WERI-Rb-1 (cell line): Measurements from ENCODE around the gene TNS1.

Source experiments
- DNase-seq: peaks from one replicate; pipeline ENCODE4 v3.0.0-alpha.2; 2020
- H3K27ac ChIP-seq: fragments of 250-450 bp; sonication (Bioruptor Pico); 2 replicates; pipeline ENCODE4 v1.5.1; 2020; ENCODE audit warnings: mild to moderate bottlenecking, moderate library complexity
- H3K27me3 ChIP-seq: fragments of 250-450 bp; sonication (Bioruptor Pico); 2 replicates; pipeline ENCODE4 v1.5.1; 2021; ENCODE audit warnings: mild to moderate bottlenecking, low read depth, moderate library complexity; ENCODE audit not compliant: insufficient read depth, severe bottlenecking
- H3K36me3 ChIP-seq: fragments of 250-450 bp; sonication (Bioruptor Pico); 2 replicates; pipeline ENCODE4 v1.5.1; 2020; ENCODE audit warnings: mild to moderate bottlenecking, moderate library complexity
- H3K4me3 ChIP-seq: 2 replicates; pipeline ENCODE4 v1.5.1; 2011; ENCODE audit warnings: low read depth, mild to moderate bottlenecking, control low read depth, low read length
- H3K9me3 ChIP-seq: fragments of 250-450 bp; sonication (Bioruptor Pico); 2 replicates; pipeline ENCODE4 v1.5.1; 2021; ENCODE audit warnings: mild to moderate bottlenecking, moderate library complexity; ENCODE audit not compliant: severe bottlenecking
- TF ChIP-seq, protein P1 (sequence below): IDR thresholded peaks from 2 replicates; pipeline ENCODE4 v1.5.1; 2011; ENCODE audit warnings: low read depth, mild to moderate bottlenecking, control low read depth, inconsistent platforms, low read length

Gene TNS1

GRCh38 chr2:217977840-217978535, 24.8 kb downstream of the TNS1 start:
- Histone ChIP-seq H3K27me3 (no peaks in the 10 kb centered on the region), H3K4me3 (no peak overlapping the region), H3K36me3 (no peaks in the 10 kb centered on the region), H3K9me3 (no peaks in the 10 kb centered on the region), H3K27ac (no peak overlapping the region)
- TF ChIP-seq, protein P1, sequence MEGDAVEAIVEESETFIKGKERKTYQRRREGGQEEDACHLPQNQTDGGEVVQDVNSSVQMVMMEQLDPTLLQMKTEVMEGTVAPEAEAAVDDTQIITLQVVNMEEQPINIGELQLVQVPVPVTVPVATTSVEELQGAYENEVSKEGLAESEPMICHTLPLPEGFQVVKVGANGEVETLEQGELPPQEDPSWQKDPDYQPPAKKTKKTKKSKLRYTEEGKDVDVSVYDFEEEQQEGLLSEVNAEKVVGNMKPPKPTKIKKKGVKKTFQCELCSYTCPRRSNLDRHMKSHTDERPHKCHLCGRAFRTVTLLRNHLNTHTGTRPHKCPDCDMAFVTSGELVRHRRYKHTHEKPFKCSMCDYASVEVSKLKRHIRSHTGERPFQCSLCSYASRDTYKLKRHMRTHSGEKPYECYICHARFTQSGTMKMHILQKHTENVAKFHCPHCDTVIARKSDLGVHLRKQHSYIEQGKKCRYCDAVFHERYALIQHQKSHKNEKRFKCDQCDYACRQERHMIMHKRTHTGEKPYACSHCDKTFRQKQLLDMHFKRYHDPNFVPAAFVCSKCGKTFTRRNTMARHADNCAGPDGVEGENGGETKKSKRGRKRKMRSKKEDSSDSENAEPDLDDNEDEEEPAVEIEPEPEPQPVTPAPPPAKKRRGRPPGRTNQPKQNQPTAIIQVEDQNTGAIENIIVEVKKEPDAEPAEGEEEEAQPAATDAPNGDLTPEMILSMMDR = no peak
- no peak for DNase-seq

- DNase-seq = no peak
- no peak overlapping the region for H3K27ac ChIP-seq
- H3K27me3 ChIP-seq = no peaks in the 10 kb centered on the region
- TF ChIP-seq, protein P1 = no peak
- no peak overlapping the region for H3K4me3 ChIP-seq
- no peaks in the 10 kb centered on the region for H3K36me3 ChIP-seq
- no peaks in the 10 kb centered on the region for H3K9me3 ChIP-seq
Measured at GRCh38 chr2:217976301-217976700, 26.5 kb downstream of the TNS1 start.

DNA sequence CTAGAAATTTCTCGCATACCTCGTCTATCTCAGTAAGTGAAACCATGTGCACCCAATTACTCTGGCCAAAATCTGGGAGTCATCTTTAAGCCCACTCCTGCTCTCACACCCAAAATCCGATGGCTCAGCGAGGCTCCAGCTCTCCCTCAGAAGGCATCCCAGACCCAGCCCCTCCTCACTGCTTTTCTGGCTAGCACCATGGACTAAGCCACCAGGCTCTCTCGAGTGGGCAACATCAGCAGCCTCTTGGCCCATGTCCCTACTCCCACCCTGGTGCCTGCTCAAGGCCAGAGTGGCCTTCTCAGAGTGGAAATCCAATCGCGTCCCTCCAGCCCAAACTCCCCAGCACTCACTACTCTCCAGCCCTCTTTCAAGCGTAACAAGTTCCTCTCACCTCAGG, 27.2 kb downstream of the TNS1 start:
- Histone ChIP-seq H3K36me3 (no peaks in the 10 kb centered on the region), H3K27me3 (no peaks in the 10 kb centered on the region), H3K4me3 (no peak overlapping the region), H3K9me3 (no peaks in the 10 kb centered on the region), H3K27ac (no peak overlapping the region)
- TF ChIP-seq, protein P1 = no peak
- no peak for DNase-seq

DNA sequence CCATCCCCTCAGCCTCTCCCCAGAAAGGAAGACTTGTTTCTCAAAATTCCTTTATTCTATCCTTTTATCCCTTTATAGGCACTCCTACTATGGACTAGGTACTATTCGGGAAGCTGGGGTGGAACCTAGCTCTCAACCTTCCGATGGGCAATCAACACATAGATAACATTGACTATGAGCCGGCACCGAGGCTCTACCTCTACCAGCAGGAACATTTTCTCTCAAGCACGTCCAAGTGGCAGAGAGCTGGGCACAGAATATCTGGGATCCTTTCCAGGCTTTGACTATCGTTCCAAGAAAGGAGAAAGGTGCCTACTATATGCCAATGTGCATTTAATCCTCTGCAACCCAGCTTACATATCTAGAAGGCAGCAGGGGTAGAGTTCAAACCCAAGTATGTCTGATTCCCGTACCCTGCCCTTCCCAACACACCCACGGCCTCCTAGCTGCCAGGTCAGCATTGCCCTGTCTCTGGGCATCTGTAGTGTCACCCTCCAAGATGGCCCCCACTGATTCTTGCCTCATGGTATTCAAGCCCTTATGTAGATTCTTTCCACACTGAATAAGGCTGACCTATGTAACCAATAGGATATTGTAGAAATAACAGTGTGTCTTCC, 28.3 kb downstream of the TNS1 start:
- Histone ChIP-seq H3K27me3 (no peaks in the 10 kb centered on the region), H3K27ac (no peak overlapping the region), H3K9me3 (no peaks in the 10 kb centered on the region), H3K4me3 (no peak overlapping the region), H3K36me3 (no peaks in the 10 kb centered on the region)
- DNase-seq = no peak
- TF ChIP-seq, protein P1 = no peak

- Histone ChIP-seq H3K36me3 (no peaks in the 10 kb centered on the region), H3K27me3 (no peaks in the 10 kb centered on the region), H3K4me3 (no peak overlapping the region), H3K27ac (peak overlapping the region; percentile 79), H3K9me3 (no peaks in the 10 kb centered on the region)
- no peak for DNase-seq
- TF ChIP-seq, protein P1 = no peak
Measured at GRCh38 chr2:217973008-217973787, 29.6 kb downstream of the TNS1 start.
